SK-N-SH (cell line): ENCODE results near the gene MRPL17. TPM values are rescaled to one million over a fixed set of nuclear protein-coding genes. Genes with fewer than 3 reads are reported as not detected.

ENCODE experiments used
- CTCF ChIA-PET: fragments of 300-600, 350-600 bp; formaldehyde crosslinking; extraction: SDS; loops from one replicate; lab custom pipeline; 2021; lab: Yijun Ruan, JAX
- POLR2A ChIA-PET: fragments of 350-600 bp; sonication (Branson Sonifier 250); formaldehyde crosslinking; extraction: SDS; loops from one replicate; lab custom pipeline; 2020; ENCODE audit warnings: antibody characterized with exemption, inconsistent platforms; lab: Yijun Ruan, JAX
- DNase-seq: peaks from one replicate; pipeline ENCODE4 v3.0.0; 2012
- H2AFZ ChIP-seq: fragments of 200-600 bp; sonication (generic); 2 replicates; pipeline ENCODE4 v1.8.1; 2016; ENCODE audit warnings: antibody characterized with exemption, mild to moderate bottlenecking, low read depth
- H3F3A ChIP-seq: fragments of 200-600 bp; sonication (generic); replicated peaks from 2 replicates; pipeline ENCODE3; 2016; ENCODE audit warnings: antibody characterized with exemption, mild to moderate bottlenecking; ENCODE audit not compliant: insufficient read depth
- H3K27ac ChIP-seq, 2 experiments: fragments of 200-500 bp in 1 of 2; fragments of 200-600 bp in 1 of 2; sonication (Bioruptor generic) in 1 of 2; sonication (generic), shearing (Covaris generic) in 1 of 2; 2 replicates each; pipeline versions ENCODE4 v1.5.1 to v1.6.1; 2014 to 2016; ENCODE audit warnings: low read depth in 2 of 2, inconsistent platforms in 1 of 2, low read length in 1 of 2, mild to moderate bottlenecking in 1 of 2, mixed read lengths in 1 of 2
- H3K27me3 ChIP-seq: fragments of 200-600 bp; sonication (generic), shearing (Covaris generic); 2 replicates; pipeline ENCODE4 v1.6.1; 2016; ENCODE audit warnings: mixed run types; ENCODE audit not compliant: insufficient read depth
- H3K36me3 ChIP-seq, 2 experiments: fragments of 200-500 bp in 1 of 2; fragments of 200-600 bp in 1 of 2; sonication (Bioruptor generic) in 1 of 2; sonication (generic) in 1 of 2; replicated peaks in 1 of 2; 2 replicates each; pipeline versions ENCODE3 to v1.5.1; 2014 to 2016; ENCODE audit warnings: low read length in 1 of 2, mild to moderate bottlenecking in 1 of 2; ENCODE audit not compliant: insufficient read depth in 2 of 2, control insufficient read depth in 1 of 2
- H3K4me1 ChIP-seq, 2 experiments: fragments of 200-500 bp in 1 of 2; fragments of 200-600 bp in 1 of 2; sonication (Bioruptor generic) in 1 of 2; sonication (generic), shearing (Covaris generic) in 1 of 2; 2 replicates each; pipeline versions ENCODE4 v1.5.1 to v1.6.1; 2014 to 2016; ENCODE audit warnings: low read depth in 1 of 2, low read length in 1 of 2, mixed run types in 1 of 2; ENCODE audit not compliant: insufficient read depth in 2 of 2, control insufficient read depth in 1 of 2
- H3K4me2 ChIP-seq: fragments of 200-600 bp; sonication (generic), shearing (Covaris generic); 2 replicates; pipeline ENCODE4 v1.6.1; 2017; ENCODE audit warnings: mixed run types
- H3K4me3 ChIP-seq, 2 experiments: fragments of 200-500 bp in 1 of 2; fragments of 200-600 bp in 1 of 2; sonication (Bioruptor generic) in 1 of 2; sonication (generic), shearing (Covaris generic) in 1 of 2; 2 replicates each; pipeline versions ENCODE4 v1.5.1 to v1.8.1; 2014 to 2016; ENCODE audit warnings: low read depth in 2 of 2, inconsistent platforms in 1 of 2, low read length in 1 of 2, mild to moderate bottlenecking in 1 of 2, mixed read lengths in 1 of 2, moderate library complexity in 1 of 2
- H3K79me2 ChIP-seq: fragments of 200-600 bp; sonication (generic); 2 replicates; pipeline ENCODE4 v1.8.1; 2017; ENCODE audit warnings: mild to moderate bottlenecking; ENCODE audit not compliant: insufficient read depth
- H3K9ac ChIP-seq: fragments of 200-600 bp; sonication (generic); 2 replicates; pipeline ENCODE4 v1.6.1; 2017; ENCODE audit warnings: mixed run types
- H3K9me2 ChIP-seq: fragments of 200-600 bp; sonication (generic); 2 replicates; pipeline ENCODE4 v1.6.1; 2017; ENCODE audit warnings: mixed run types
- H3K9me3 ChIP-seq: fragments of 200-600 bp; sonication (generic); 2 replicates; pipeline ENCODE4 v1.6.1; 2017; ENCODE audit warnings: mixed run types, mild to moderate bottlenecking, moderate library complexity
- H4K20me1 ChIP-seq: fragments of 200-600 bp; sonication (generic); 2 replicates; pipeline ENCODE4 v1.6.1; 2017; ENCODE audit warnings: mild to moderate bottlenecking, mixed run types; ENCODE audit not compliant: insufficient read depth
- CHD2 ChIP-seq: fragments of 150-350 bp; IDR thresholded peaks from 2 replicates; pipeline ENCODE4 v1.6.1; 2018; ENCODE audit warnings: low read length; ENCODE audit not compliant: partially characterized antibody
- ELF1 ChIP-seq: IDR thresholded peaks from 2 replicates; pipeline ENCODE4 v1.4.0; 2012
- EZH2phosphoT487 ChIP-seq: fragments of 200-600 bp; sonication (generic); IDR thresholded peaks from 2 replicates; pipeline ENCODE4 v1.6.1; 2017; ENCODE audit warnings: low read depth, mixed run types, mild to moderate bottlenecking, antibody characterized with exemption, moderate library complexity, borderline replicate concordance
- MEF2A ChIP-seq: IDR thresholded peaks from 2 replicates; pipeline ENCODE4 v1.4.0; 2012; ENCODE audit warnings: low read depth, borderline replicate concordance
- POLR2AphosphoS5 ChIP-seq: IDR thresholded peaks from 2 replicates; pipeline ENCODE4 v1.6.1; 2012; ENCODE audit warnings: low read depth, low read length
- RCOR1 ChIP-seq: fragments of 150-350 bp; IDR thresholded peaks from 2 replicates; pipeline ENCODE4 v1.6.1; 2017; ENCODE audit warnings: antibody characterized with exemption, low read length
- SIN3A ChIP-seq: IDR thresholded peaks from 2 replicates; pipeline ENCODE4 v1.6.1; 2012; ENCODE audit warnings: low read depth, mild to moderate bottlenecking, low read length, moderate library complexity, borderline replicate concordance
- SMC3 ChIP-seq: IDR thresholded peaks from 2 replicates; pipeline ENCODE4 v1.6.1; 2012; ENCODE audit warnings: low read depth, low read length, improper control_type of control experiment
- YY1 ChIP-seq: IDR thresholded peaks from 2 replicates; pipeline ENCODE4 v1.4.0; 2012; ENCODE audit warnings: low read depth, mild to moderate bottlenecking
- WGBS: methylation state at CpG from one replicate; pipeline ENCODE4 v1.1.6; 2017; ENCODE audit warnings: low lambda C conversion rate; 5-methylcytosine and 5-hydroxymethylcytosine counted together
- polyA plus RNA-seq, 3 experiments: library from polyadenylated mRNA; depleted of rRNA; stranded (reverse); fragments of >200 nt; gene quantifications; 2 replicates each; pipeline ENCODE4 v1.2.3, GENCODE V29; 2012
- TF ChIP-seq, protein P1 (sequence below): IDR thresholded peaks from 2 replicates; pipeline ENCODE4 v1.4.0; 2012; ENCODE audit warnings: low read depth
- TF ChIP-seq, protein P2 (sequence below): IDR thresholded peaks from 2 replicates; pipeline ENCODE4; 2012
- TF ChIP-seq, protein P3 (sequence below): fragments of 150-350 bp; IDR thresholded peaks from 2 replicates; pipeline ENCODE4 v1.6.1; 2017; ENCODE audit warnings: antibody characterized with exemption, low read length, low read depth, borderline replicate concordance
- TF ChIP-seq, protein P4 (sequence below): fragments of 150-350 bp; IDR thresholded peaks from 2 replicates; pipeline ENCODE4 v1.6.1; 2016; ENCODE audit warnings: mild to moderate bottlenecking, low read depth, low read length

Gene MRPL17
- polyA plus RNA-seq, 1 of the 3 experiments (the other 2 are of a cell fraction) = 88.6 TPM

DNA sequence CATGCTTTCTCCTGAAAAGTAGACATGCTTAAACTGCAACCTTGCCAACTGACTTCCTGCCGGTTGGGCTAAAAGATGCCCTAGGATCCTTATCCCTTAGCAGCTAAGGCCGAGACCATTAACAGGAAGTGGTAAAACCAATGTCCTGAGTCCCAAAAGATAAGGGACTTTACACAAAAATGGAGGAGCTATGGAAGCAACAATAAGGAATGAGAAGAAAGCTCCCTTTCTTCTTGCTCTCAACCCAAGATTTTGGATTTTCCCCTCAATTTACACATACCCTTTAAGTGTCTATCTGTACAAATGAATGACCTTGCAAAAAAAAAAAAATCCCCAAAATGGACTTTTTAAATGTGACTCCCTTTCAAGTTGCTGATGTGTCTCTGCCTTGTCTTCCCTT, 11.1 kb downstream of the MRPL17 start (continued):
- TF ChIP-seq YY1 (no peak), RCOR1 (no peak)

DNA sequence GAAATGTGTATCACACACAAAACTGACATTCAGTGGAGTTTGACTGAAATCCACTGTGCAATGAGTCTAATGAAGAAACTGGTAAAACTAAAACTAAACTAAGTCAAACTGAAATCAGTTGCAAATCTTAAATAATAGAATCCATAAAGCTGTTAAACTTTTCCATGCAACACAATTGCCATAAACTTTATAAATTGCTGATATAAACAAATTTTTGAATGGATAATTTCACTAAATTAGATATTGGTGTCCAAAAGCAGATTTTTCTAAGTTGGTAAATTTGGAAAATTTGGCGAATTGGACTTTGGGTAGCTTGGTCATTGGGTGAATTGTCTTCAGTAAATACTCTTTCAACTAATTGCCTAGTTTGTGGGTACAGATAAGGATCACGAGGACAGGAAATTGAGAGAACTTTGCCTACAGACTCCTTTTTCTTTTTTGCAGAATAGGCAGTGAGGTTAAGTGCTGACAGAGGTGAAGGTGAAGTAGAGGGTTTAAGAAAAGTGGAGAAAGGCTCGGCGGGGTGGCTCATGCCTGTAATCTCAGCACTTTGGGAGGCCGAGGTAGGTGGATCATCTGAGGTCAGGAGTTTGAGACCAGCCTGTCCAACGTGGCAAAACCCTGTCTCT, 12.8 kb downstream of the MRPL17 start:
- no peak overlapping the region for H3K4me2 ChIP-seq
- no peaks in the 10 kb centered on the region for H3F3A ChIP-seq
- H3K27ac ChIP-seq = no peak overlapping the region
- TF ChIP-seq SIN3A (no peak), EZH2phosphoT487 (no peak), ELF1 (no peak), RCOR1 (no peak), CHD2 (no peak), YY1 (no peak), POLR2AphosphoS5 (no peak), MEF2A (no peak), SMC3 (no peak)
- TF ChIP-seq, protein P1, sequence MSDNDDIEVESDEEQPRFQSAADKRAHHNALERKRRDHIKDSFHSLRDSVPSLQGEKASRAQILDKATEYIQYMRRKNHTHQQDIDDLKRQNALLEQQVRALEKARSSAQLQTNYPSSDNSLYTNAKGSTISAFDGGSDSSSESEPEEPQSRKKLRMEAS = no peak
- TF ChIP-seq, protein P2, sequence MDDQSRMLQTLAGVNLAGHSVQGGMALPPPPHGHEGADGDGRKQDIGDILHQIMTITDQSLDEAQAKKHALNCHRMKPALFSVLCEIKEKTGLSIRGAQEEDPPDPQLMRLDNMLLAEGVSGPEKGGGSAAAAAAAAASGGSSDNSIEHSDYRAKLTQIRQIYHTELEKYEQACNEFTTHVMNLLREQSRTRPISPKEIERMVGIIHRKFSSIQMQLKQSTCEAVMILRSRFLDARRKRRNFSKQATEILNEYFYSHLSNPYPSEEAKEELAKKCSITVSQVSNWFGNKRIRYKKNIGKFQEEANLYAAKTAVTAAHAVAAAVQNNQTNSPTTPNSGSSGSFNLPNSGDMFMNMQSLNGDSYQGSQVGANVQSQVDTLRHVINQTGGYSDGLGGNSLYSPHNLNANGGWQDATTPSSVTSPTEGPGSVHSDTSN = no peak
- TF ChIP-seq, protein P3, sequence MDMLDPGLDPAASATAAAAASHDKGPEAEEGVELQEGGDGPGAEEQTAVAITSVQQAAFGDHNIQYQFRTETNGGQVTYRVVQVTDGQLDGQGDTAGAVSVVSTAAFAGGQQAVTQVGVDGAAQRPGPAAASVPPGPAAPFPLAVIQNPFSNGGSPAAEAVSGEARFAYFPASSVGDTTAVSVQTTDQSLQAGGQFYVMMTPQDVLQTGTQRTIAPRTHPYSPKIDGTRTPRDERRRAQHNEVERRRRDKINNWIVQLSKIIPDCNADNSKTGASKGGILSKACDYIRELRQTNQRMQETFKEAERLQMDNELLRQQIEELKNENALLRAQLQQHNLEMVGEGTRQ = no peak
- TF ChIP-seq, protein P4, sequence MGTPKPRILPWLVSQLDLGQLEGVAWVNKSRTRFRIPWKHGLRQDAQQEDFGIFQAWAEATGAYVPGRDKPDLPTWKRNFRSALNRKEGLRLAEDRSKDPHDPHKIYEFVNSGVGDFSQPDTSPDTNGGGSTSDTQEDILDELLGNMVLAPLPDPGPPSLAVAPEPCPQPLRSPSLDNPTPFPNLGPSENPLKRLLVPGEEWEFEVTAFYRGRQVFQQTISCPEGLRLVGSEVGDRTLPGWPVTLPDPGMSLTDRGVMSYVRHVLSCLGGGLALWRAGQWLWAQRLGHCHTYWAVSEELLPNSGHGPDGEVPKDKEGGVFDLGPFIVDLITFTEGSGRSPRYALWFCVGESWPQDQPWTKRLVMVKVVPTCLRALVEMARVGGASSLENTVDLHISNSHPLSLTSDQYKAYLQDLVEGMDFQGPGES = no peak
- ChIA-PET POLR2A (no interaction called here), CTCF (interaction anchor here (1.2 to 3.9 kb wide), 2 partner anchors 8 to 12 kb away, joined by 3 to 19 read pairs; partner anchors contain the start of gene MRPL17)
- 72% methylated on average over 6 of the region's 6 CpGs for WGBS
- no peaks in the 10 kb centered on the region for H3K4me1 ChIP-seq
- no peak overlapping the region for H3K9ac ChIP-seq
- H3K4me3 ChIP-seq = no peak overlapping the region
- H3K9me2 ChIP-seq = no peaks in the 10 kb centered on the region
- H3K9me3 ChIP-seq = no peaks in the 10 kb centered on the region
- H3K36me3 ChIP-seq = no peaks in the 10 kb centered on the region
- DNase-seq = no peak
- H2AFZ ChIP-seq = no peak overlapping the region
- H4K20me1 ChIP-seq = no peaks in the 10 kb centered on the region
- no peaks in the 10 kb centered on the region for H3K79me2 ChIP-seq
- H3K27me3 ChIP-seq = no peaks in the 10 kb centered on the region
